Measurements from ENCODE around the gene RRAS. TPM values are rescaled to one million over a fixed set of nuclear protein-coding genes. Genes with fewer than 3 reads are reported as not detected.

RRAS gene
- total and polyA plus RNA-seq, 2 of the 4 experiments (the other 2 are of a cell fraction), result 50.2 to 241 TPM

DNA sequence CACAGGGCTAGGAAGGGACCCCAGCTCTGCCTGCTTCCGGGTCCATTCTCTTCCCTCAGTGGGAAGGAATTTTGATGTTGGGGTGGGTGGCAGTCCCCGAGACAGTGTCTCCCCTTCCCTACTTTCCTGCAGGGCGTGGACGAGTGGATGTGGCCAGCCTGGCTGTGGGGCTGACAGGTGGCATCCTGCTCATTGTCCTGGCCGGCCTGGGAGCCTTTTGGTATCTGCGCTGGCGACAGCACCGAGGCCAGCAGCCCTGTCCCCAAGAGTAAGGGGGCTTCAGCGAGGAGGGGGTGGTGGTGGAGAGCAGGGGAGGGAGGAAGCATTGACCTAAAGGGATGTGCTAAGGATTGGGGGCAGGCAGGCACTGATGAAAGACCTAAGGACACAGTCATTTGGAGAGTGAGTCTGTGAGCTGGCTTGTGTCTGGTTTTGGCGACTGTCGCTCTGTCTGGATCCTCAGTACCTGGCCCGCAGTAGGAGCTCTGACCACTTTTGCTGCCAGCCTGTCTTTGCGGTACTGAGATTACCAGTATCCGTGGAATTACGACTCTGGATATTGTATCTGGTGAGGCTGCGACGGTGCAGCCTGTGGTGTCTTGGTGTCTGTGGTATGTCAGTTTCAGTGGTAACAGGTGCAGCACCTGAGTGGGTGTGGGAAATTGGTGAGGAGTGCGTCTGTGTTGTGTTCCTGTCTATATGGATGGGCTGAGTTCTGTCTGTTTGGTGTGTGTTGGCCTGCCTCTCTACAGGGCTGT is 51.4 kb downstream of the RRAS start (continued):
- TF ChIP-seq MAZ (IDR thresholded peaks at IDR 0.05; ENCODE audit: borderline replicate concordance, low read depth, low read length), result no peak

DNA sequence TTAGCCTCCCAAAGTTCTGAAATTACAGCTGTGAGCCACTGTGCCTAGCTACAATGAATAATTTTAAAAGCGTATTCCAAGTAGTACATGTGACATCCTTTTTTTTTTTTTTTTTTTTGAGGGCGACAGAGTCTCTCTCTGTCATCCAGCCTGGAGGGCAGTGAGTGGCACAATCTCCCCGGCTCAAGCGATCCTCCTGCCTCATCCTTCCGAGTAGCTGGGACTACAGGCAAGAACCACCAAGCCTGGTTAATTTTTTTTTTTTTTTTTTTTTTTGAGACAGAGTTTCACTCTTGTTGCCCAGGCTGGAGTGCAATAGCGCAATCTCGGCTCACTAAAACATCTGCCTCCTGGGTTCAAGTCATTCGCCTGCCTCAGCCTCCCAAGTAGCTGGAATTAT is 52.7 kb downstream of the RRAS start:
- dilution Hi-C loops (cut with HindIII; ENCODE audit: low sequenced_read_pairs, unreplicated experiment) (no loop called here), in situ Hi-C loops (cut with MboI; ENCODE audit: low sequenced_read_pairs) (no loop called here), intact Hi-C loops (cut with micrococcal nuclease) (no loop called here)
- H3K36me3 ChIP-seq (ENCODE audit: control insufficient read depth, insufficient read depth, low read length), result no peaks in the 10 kb centered on the region
- no peak overlapping the region for H3K27ac ChIP-seq (ENCODE audit: insufficient read depth, low read length)
- no peak overlapping the region for H3K4me3 ChIP-seq (ENCODE audit: insufficient read depth, low read depth, low read length)
- no peak overlapping the region for H4K8ac ChIP-seq (ENCODE audit: low read depth in 2 of 2, low read length in 2 of 2)
- H2BK5ac ChIP-seq (ENCODE audit: low read depth, low read length, poor library complexity, severe bottlenecking), result no peak overlapping the region
- H3K18ac ChIP-seq (ENCODE audit: low read depth, low read length), result no peak overlapping the region
- no peak overlapping the region for H3K4me2 ChIP-seq (ENCODE audit: low read depth, low read length)
- H2AK5ac ChIP-seq (ENCODE audit: low read depth, low read length), result no peak overlapping the region
- H2BK20ac ChIP-seq (ENCODE audit: low read depth, low read length), result no peak overlapping the region
- ATAC-seq (ENCODE audit: low read depth) (no peak), DNase-seq (no peak)
- H3K9me3 ChIP-seq (ENCODE audit: control insufficient read depth, insufficient read depth, low read length), result no peaks in the 10 kb centered on the region
- TF ChIP-seq NFE2L2 (IDR thresholded peaks at IDR 0.05; ENCODE audit: low read depth, low read length) (no peak), MAZ (IDR thresholded peaks at IDR 0.05; ENCODE audit: borderline replicate concordance, low read depth, low read length) (no peak), CEBPB (IDR thresholded peaks at IDR 0.05; ENCODE audit: low read depth, low read length) (no peak), RFX5 (IDR thresholded peaks at IDR 0.05; ENCODE audit: low read depth, low read length) (no peak), RAD21 (IDR thresholded peaks at IDR 0.05; ENCODE audit: low read length) (no peak), MXI1 (IDR thresholded peaks at IDR 0.05; ENCODE audit: borderline replicate concordance, low read depth, low read length) (no peak), POLR2A (IDR thresholded peaks at IDR 0.05; ENCODE audit: low read depth, low read length) (no peak), RCOR1 (IDR thresholded peaks at IDR 0.05; ENCODE audit: insufficient replicate concordance, low read length) (no peak), BHLHE40 (IDR thresholded peaks at IDR 0.05; ENCODE audit: low read depth, low read length) (no peak)
- TF ChIP-seq, protein P1, sequence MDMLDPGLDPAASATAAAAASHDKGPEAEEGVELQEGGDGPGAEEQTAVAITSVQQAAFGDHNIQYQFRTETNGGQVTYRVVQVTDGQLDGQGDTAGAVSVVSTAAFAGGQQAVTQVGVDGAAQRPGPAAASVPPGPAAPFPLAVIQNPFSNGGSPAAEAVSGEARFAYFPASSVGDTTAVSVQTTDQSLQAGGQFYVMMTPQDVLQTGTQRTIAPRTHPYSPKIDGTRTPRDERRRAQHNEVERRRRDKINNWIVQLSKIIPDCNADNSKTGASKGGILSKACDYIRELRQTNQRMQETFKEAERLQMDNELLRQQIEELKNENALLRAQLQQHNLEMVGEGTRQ (IDR thresholded peaks at IDR 0.05; ENCODE audit: low read depth, low read length), result no peak
- TF ChIP-seq, protein P2, sequence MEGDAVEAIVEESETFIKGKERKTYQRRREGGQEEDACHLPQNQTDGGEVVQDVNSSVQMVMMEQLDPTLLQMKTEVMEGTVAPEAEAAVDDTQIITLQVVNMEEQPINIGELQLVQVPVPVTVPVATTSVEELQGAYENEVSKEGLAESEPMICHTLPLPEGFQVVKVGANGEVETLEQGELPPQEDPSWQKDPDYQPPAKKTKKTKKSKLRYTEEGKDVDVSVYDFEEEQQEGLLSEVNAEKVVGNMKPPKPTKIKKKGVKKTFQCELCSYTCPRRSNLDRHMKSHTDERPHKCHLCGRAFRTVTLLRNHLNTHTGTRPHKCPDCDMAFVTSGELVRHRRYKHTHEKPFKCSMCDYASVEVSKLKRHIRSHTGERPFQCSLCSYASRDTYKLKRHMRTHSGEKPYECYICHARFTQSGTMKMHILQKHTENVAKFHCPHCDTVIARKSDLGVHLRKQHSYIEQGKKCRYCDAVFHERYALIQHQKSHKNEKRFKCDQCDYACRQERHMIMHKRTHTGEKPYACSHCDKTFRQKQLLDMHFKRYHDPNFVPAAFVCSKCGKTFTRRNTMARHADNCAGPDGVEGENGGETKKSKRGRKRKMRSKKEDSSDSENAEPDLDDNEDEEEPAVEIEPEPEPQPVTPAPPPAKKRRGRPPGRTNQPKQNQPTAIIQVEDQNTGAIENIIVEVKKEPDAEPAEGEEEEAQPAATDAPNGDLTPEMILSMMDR (conservative IDR thresholded peaks at IDR 0.05; ENCODE audit: low read depth, low read length), result no peak
- TF ChIP-seq, protein P3, sequence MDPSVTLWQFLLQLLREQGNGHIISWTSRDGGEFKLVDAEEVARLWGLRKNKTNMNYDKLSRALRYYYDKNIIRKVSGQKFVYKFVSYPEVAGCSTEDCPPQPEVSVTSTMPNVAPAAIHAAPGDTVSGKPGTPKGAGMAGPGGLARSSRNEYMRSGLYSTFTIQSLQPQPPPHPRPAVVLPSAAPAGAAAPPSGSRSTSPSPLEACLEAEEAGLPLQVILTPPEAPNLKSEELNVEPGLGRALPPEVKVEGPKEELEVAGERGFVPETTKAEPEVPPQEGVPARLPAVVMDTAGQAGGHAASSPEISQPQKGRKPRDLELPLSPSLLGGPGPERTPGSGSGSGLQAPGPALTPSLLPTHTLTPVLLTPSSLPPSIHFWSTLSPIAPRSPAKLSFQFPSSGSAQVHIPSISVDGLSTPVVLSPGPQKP (IDR thresholded peaks at IDR 0.05; ENCODE audit: borderline replicate concordance, low read depth, low read length), result no peak
- no peak overlapping the region for H3K23ac ChIP-seq (ENCODE audit: low read depth, low read length)
- H2BK120ac ChIP-seq (ENCODE audit: low read depth, low read length), result no peak overlapping the region
- H2AFZ ChIP-seq (replicated peaks; ENCODE audit: low read length, poor library complexity), result no peak overlapping the region
- H3K56ac ChIP-seq (ENCODE audit: extremely low read depth, insufficient read depth, low read length), result no peak overlapping the region
- no peaks in the 10 kb centered on the region for H3K9me1 ChIP-seq (ENCODE audit: insufficient read depth, low read length)
- no peak overlapping the region for H4K5ac ChIP-seq (ENCODE audit: low read depth, low read length)
- POLR2A ChIA-PET (ENCODE audit: unreplicated experiment), result no interaction called here
- no peaks in the 10 kb centered on the region for H3K27me3 ChIP-seq (ENCODE audit: control insufficient read depth, insufficient read depth, low read length)
- no peak overlapping the region for H3K14ac ChIP-seq (replicated peaks; ENCODE audit: low read depth, low read length)
- no peak overlapping the region for H2BK15ac ChIP-seq (ENCODE audit: low read depth, low read length)
- peaks cover 2% of the 10 kb centered on the region for H4K20me1 ChIP-seq (ENCODE audit: insufficient read depth, low read length)
- H3K4ac ChIP-seq (ENCODE audit: low read depth, low read length), result no peak overlapping the region
- no peak overlapping the region for H3K9ac ChIP-seq (ENCODE audit: low read depth, low read length)
- BruUV-seq (replicated peaks), result no TSS peak
- H3K4me1 ChIP-seq (ENCODE audit: control insufficient read depth, insufficient read depth, low read length), result no peaks in the 10 kb centered on the region; the same call in 1 of the 2 replicates
- H2AK9ac ChIP-seq (replicated peaks; ENCODE audit: low read depth, low read length, poor library complexity), result no peak overlapping the region
- H4K91ac ChIP-seq (ENCODE audit: insufficient read depth, low read depth, low read length), result no peak overlapping the region
- CTCF ChIA-PET, result no interaction called here
- H3K79me1 ChIP-seq (ENCODE audit: low read depth in 1 of 2, low read length in 2 of 2), result peaks cover 0 to 6% of the 10 kb centered on the region in 2 experiments; a peak in 3 of 4 replicates
- WGBS, 2 experiments (ENCODE audit: extremely low coverage in 2 of 2, insufficient read length in 1 of 2), result no CpG with 5 or more reads among the region's 8 CpGs

Data from IMR-90 (cell line).